T-cell (primary cell): ENCODE measurements around the gene CXXC5. TPM values are rescaled to one million over a fixed set of nuclear protein-coding genes. Genes with fewer than 3 reads are reported as not detected.
A peak's percentile ranks its signal among the peaks of the same experiment; 100 is the strongest.

Experiments used
- ATAC-seq, 4 experiments: fragments of 200-7000 bp in 3 of 4; fragments of 150-1000 bp in 1 of 4; cut with Tn5 transposase; replicated peaks in 1 of 4; 1 replicate in 3 of 4; 2 replicates in 1 of 4; pipeline ENCODE4 v1.10.0; 2021; ENCODE audit warnings: moderate library complexity in 3 of 4, mild to moderate bottlenecking in 2 of 4, moderate number of reproducible peaks in 1 of 4
- CTCF ChIA-PET, 2 donors: fragments of 300-600 bp; sonication (Branson Sonifier 250); formaldehyde crosslinking; loops; one replicate each; lab custom pipeline; 2022; ENCODE audit warnings: antibody characterized with exemption in 2 of 2; lab: Charles Lee
- POLR2A ChIA-PET, 2 donors: fragments of 300-600 bp; sonication (Branson Sonifier 250); formaldehyde crosslinking; loops; one replicate each; lab custom pipeline; 2022; ENCODE audit warnings: antibody characterized with exemption in 2 of 2; lab: Charles Lee
- DNase-seq, 35 experiments: peaks; one replicate each; pipeline versions ENCODE4 v3.0.0 to v3.0.0-alpha.2; 2013 to 2023
- H3K27ac ChIP-seq: one replicate; pipeline ENCODE4 v1.5.1; 2013; ENCODE audit warnings: low read length
- H3K27me3 ChIP-seq, 2 experiments: replicated peaks in 1 of 2; 1 replicate in 1 of 2; 2 replicates in 1 of 2; pipeline versions ENCODE4 v1.6.1 to v1.7.0; 2013; ENCODE audit warnings: low read length in 1 of 2, mixed read lengths in 1 of 2; ENCODE audit not compliant: control insufficient read depth in 2 of 2, insufficient read depth in 2 of 2; ENCODE audit errors: extremely low read depth in 1 of 2
- H3K36me3 ChIP-seq, 2 donors: 1 replicate in 1 of 2; 2 replicates in 1 of 2; pipeline versions ENCODE4 v1.6.1 to v1.7.0; 2013; ENCODE audit warnings: low read length in 1 of 2; ENCODE audit not compliant: control insufficient read depth in 2 of 2, insufficient read depth in 1 of 2; ENCODE audit errors: extremely low read depth in 1 of 2
- H3K4me1 ChIP-seq, 2 experiments: 1 replicate in 1 of 2; 2 replicates in 1 of 2; pipeline versions ENCODE4 v1.6.1 to v1.7.0; 2013; ENCODE audit warnings: low read length in 2 of 2, mixed read lengths in 1 of 2; ENCODE audit not compliant: insufficient read depth in 2 of 2, control insufficient read depth in 1 of 2; ENCODE audit errors: extremely low read depth in 1 of 2
- H3K4me3 ChIP-seq, 2 donors: 1 replicate in 1 of 2; 2 replicates in 1 of 2; pipeline versions ENCODE4 v1.5.1 to v1.7.0; 2013; ENCODE audit warnings: mild to moderate bottlenecking in 2 of 2, low read length in 1 of 2, moderate library complexity in 1 of 2; ENCODE audit not compliant: control insufficient read depth in 1 of 2; ENCODE audit errors: extremely low read depth in 1 of 2
- H3K9me3 ChIP-seq: 2 replicates; pipeline ENCODE4 v1.7.0; 2013
- H3K27ac Mint-ChIP-seq, 2 donors: one replicate each; pipeline ENCODE4 v1.8.0; 2020 to 2021; ENCODE audit warnings: mild to moderate bottlenecking in 2 of 2, mixed read lengths in 2 of 2
- H3K27me3 Mint-ChIP-seq, 2 donors: one replicate each; pipeline ENCODE4 v1.8.0; 2021 to 2022; ENCODE audit warnings: mixed read lengths in 2 of 2
- H3K36me3 Mint-ChIP-seq: one replicate; pipeline ENCODE4 v1.8.0; 2021; ENCODE audit warnings: mixed read lengths
- H3K4me1 Mint-ChIP-seq, 3 donors: one replicate each; pipeline ENCODE4 v1.8.0; 2020 to 2022; ENCODE audit warnings: mixed read lengths in 3 of 3, mild to moderate bottlenecking in 1 of 3
- H3K4me3 Mint-ChIP-seq, 3 donors: one replicate each; pipeline ENCODE4 v1.8.0; 2020 to 2022; ENCODE audit warnings: mild to moderate bottlenecking in 3 of 3, mixed read lengths in 3 of 3, moderate library complexity in 3 of 3
- H3K9me3 Mint-ChIP-seq, 3 donors: one replicate each; pipeline ENCODE4 v1.8.0; 2020 to 2022; ENCODE audit warnings: mixed read lengths in 3 of 3
- WGBS: methylation state at CpG from one replicate; pipeline ENCODE4 v1.1.5; 2013; ENCODE audit warnings: missing lambda C conversion rate; ENCODE audit not compliant: insufficient coverage; 5-methylcytosine and 5-hydroxymethylcytosine counted together
- total RNA-seq, 35 experiments: library from RNA in 6 of 35; stranded (reverse) in 6 of 35; fragments of 120-200 nt in 1 of 35; gene quantifications; one replicate each; pipeline versions ENCODE4 v1.2.1 to v1.2.4 and lab custom pipeline; 2013 to 2026

CXXC5 gene
- total RNA-seq, 5 donors from 2014 or later (not counting 1 experiment from before 2014, with no cell fraction given) = 5.1 to 7.6 (median 6.2) TPM

DNA sequence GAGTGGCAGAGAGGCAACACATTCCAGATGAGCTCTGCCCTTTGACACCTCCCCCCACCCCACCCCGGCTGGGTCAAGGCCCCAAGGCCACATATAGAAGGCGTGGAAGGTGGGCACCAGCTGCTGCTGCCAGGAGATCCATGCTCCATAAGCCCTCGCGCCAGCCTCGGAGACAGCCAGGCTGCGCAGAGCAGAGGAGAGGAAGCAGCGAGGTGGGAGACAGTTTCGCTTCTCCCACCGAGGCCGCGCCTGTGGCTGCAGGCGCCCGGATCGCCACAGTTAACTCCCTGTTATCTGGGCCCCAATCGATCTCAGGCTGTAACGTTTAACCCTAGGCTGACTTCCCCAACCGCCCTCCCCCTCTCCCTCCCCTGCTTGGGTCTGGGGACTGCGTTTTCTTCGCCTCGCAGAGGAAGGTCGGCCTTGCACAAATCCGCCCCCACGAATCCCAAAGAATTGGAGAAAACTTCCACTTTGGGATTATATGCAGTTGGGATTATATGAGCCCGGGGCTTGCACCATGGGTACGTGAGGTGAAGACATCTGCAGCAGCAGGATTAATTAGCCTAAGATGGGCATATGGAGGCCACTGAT, 1.1 kb upstream of the CXXC5 start:
- no peaks in the 10 kb centered on the region for H3K36me3 Mint-ChIP-seq
- H3K27me3 Mint-ChIP-seq = peaks cover 15 to 40% of the 10 kb centered on the region in 2 donors
- ChIA-PET POLR2A (no interaction called here), CTCF (interaction anchor here in 1 of 2 donors (0.5 to 1.8 kb wide), 2 partner anchors 10 to 73 kb away, joined by 5 to 23 read pairs; no protein-coding TSS in a partner anchor)
- H3K9me3 Mint-ChIP-seq = no peaks in the 10 kb centered on the region
- no peak overlapping the region for H3K27ac Mint-ChIP-seq
- Histone ChIP-seq H3K36me3 (no peaks in the 10 kb centered on the region), H3K4me3 (no peak overlapping the region), H3K27ac (no peak overlapping the region), H3K9me3 (no peaks in the 10 kb centered on the region), H3K4me1 (peaks cover 5 to 49% of the 10 kb centered on the region in 2 experiments), H3K27me3 (peaks cover 0 to 51% of the 10 kb centered on the region in 2 experiments)
- DNase-seq (no peak), ATAC-seq (no peak)
- peaks cover 12 to 47% (median 38%) of the 10 kb centered on the region in 3 donors for H3K4me1 Mint-ChIP-seq
- WGBS = 33% methylated on average over 21 of the region's 25 CpGs
- H3K4me3 Mint-ChIP-seq = peak overlapping the region; percentile 51 to 93 (median 61)

DNA sequence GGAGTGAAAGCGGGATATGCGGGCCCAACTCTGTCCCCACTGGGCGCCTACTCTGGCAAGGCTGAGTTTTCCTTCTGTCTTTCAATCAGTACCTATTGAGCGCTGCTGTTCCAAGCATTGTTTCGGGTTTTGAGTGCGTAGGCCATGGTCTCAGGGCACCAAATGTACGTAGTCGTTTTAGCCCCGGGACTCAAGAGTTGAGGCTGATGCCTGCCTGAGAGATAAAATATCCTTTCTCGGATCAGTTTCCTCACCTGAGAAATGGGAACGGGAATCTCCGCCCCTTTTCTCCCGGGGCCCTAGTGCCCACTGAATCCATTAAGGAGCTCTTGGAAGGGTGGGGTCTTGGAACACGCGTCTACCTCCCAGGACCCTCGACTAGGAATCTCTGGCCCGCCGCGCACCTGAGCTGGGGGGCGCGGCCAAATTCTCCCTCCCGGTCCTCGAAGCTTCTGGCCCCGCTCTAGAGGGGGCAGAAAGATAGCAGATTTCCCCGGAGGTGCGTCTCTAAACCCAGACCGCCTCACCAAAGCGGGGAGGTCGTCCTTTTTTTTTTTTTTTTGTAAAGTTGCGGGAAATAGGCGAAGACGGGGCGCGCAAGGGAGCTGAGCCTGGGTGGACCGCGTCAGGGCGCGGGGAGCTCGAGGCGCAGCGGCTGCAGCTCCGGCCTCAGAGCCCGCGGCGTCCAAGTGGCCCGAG, 494 bp upstream of the CXXC5 start:
- Mint-ChIP-seq H3K36me3 (no peaks in the 10 kb centered on the region), H3K27me3 (peaks cover 21 to 46% of the 10 kb centered on the region in 2 donors), H3K27ac (no peak overlapping the region), H3K4me3 (peak overlapping the region; percentile 61 to 93 (median 68)), H3K4me1 (peaks cover 18 to 54% (median 44%) of the 10 kb centered on the region in 3 donors), H3K9me3 (no peaks in the 10 kb centered on the region)
- Histone ChIP-seq H3K36me3 (no peaks in the 10 kb centered on the region), H3K27ac (no peak overlapping the region), H3K9me3 (no peaks in the 10 kb centered on the region), H3K4me1 (peaks cover 8 to 54% of the 10 kb centered on the region in 2 experiments), H3K27me3 (peaks cover 0 to 55% of the 10 kb centered on the region in 2 experiments), H3K4me3 (peak overlapping the region in 1 of 2 donors; percentile 38)
- ATAC-seq (no peak), DNase-seq (no peak)
- 28% methylated on average over 39 of the region's 46 CpGs for WGBS
- CTCF ChIA-PET = interaction anchor here (0.5 to 1.8 kb wide), 6 partner anchors 10 to 208 kb away, joined by 3 to 23 read pairs (median 3); partner anchors contain the start of gene DNAJC18 (in 1 of the 2)
- POLR2A ChIA-PET = interaction anchor here (0.6 to 1.1 kb wide), 5 partner anchors 9 to 336 kb away, joined by 3 to 7 read pairs (median 5); no protein-coding TSS in a partner anchor

DNA sequence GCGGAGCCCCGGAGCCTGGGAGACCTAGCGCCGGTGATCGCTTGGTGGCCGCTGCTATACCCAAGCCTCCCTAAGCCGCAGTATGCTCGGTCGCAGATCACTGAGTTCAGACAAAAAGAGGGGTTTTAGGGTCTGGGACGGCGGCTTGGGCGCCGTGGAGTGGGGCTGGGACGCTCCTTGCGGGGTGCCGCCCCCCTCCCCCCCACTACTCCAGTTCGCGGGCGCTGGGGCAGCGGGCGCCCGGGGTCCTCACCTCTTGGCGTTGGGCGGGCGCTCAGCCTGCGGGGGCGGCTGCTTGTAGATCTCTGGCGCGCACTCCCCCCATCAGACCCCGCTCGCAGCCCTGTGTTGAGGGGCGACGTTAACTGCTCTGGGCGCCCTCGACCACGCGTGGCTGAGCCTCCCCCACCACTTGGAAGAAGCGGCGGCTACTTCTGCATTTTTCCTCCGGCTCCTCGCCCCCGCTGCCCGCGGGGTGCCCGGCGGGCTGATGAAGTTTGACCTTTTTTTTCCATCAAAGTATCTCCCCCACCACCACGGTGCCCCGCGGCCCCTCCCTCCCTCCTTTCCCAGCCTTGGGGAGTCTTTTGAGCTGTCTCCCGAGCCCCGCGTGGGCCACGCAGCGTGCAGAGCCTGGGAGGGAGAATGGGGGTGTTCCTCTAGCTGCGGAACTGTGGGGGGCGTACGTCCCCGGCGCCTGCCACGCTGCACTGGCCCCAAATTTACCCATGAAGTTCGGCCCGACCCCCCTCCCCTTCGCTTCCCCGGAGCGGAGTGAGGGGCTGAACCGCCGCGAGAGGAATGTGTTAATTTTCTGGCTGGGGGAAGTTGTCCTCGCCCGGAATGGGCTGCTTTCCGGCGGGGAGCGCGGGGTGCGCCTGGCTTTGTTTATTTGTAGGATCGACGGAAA, 1.2 kb downstream of the CXXC5 start:
- POLR2A ChIA-PET = no interaction called here
- peak overlapping the region in 1 of 2 donors; percentile 74 for H3K27ac Mint-ChIP-seq
- DNase-seq = peak in 1 of 35 experiments; percentile 29
- H3K4me1 Mint-ChIP-seq = peaks cover 35 to 61% (median 55%) of the 10 kb centered on the region in 3 donors
- peak overlapping the region; percentile 51 to 68 for H3K4me3 ChIP-seq
- no peaks in the 10 kb centered on the region for H3K36me3 Mint-ChIP-seq
- H3K4me3 Mint-ChIP-seq = peak overlapping the region; percentile 81 to 93 (median 84)
- peaks cover 0 to 69% of the 10 kb centered on the region in 2 experiments for H3K27me3 ChIP-seq
- H3K9me3 ChIP-seq = no peaks in the 10 kb centered on the region
- WGBS = 0% methylated on average over 44 of the region's 77 CpGs
- H3K27me3 Mint-ChIP-seq = peaks cover 30 to 56% of the 10 kb centered on the region in 2 donors
- H3K36me3 ChIP-seq = no peaks in the 10 kb centered on the region
- no peak overlapping the region for H3K27ac ChIP-seq
- CTCF ChIA-PET = interaction anchor here (0.7 to 1.9 kb wide), 6 partner anchors 12 to 126 kb away, joined by 3 to 23 read pairs (median 4); no protein-coding TSS in a partner anchor
- H3K9me3 Mint-ChIP-seq = no peaks in the 10 kb centered on the region
- peaks cover 16 to 68% of the 10 kb centered on the region in 2 experiments for H3K4me1 ChIP-seq
- peak; percentile 5 to 15 (median 7) for ATAC-seq

DNA sequence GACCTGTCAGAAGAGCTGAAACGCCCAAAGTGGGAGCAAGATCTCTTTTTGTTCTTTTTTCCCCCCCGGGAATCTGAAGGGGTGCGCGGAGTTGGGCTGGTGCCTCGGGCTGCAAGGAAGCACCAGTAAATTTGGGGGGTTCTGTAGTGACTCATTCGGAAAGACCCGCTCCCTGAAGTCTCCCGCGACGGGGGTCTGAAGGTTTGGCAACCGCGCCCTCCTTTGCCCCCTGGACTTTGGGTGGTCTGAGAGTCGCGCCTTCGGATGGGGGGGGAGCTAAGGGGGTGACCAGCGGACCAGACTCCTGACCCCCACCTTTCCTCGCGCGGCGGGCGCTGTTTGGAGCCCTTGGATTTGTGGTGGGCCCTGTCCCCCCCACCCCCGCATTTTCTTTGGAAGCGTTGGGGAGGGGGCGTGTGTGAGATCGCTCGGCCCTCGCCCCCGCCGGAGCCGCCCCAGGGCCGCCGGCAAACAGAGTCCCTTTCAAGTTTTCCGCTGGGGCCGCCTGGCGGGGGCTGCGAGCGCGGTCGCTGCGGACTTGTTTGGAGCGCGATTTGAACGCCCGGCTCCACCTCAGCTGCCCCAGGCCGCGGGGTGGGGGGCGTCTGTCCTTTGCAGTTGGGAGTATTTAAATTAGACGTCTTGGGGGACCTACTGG, 2.0 kb downstream of the CXXC5 start:
- CTCF ChIA-PET = interaction anchor here (0.9 to 1.9 kb wide), 4 partner anchors 13 to 16 kb away, joined by 3 to 12 read pairs (median 4); no protein-coding TSS in a partner anchor
- Mint-ChIP-seq H3K36me3 (no peaks in the 10 kb centered on the region), H3K9me3 (no peaks in the 10 kb centered on the region), H3K27ac (peak overlapping the region in 1 of 2 donors; percentile 74), H3K27me3 (peaks cover 34 to 56% of the 10 kb centered on the region in 2 donors), H3K4me3 (peak overlapping the region; percentile 81 to 93 (median 84)), H3K4me1 (peaks cover 36 to 55% (median 54%) of the 10 kb centered on the region in 3 donors)
- no peaks in the 10 kb centered on the region for H3K36me3 ChIP-seq
- peaks cover 0 to 74% of the 10 kb centered on the region in 2 experiments for H3K27me3 ChIP-seq
- peaks cover 16 to 68% of the 10 kb centered on the region in 2 experiments for H3K4me1 ChIP-seq
- POLR2A ChIA-PET = no interaction called here
- peak overlapping the region; percentile 51 to 68 for H3K4me3 ChIP-seq
- no peak overlapping the region for H3K27ac ChIP-seq
- H3K9me3 ChIP-seq = no peaks in the 10 kb centered on the region
- 0% methylated on average over 28 of the region's 48 CpGs for WGBS
- peak in 5 of 35 experiments; percentile 23 to 48 (median 35) for DNase-seq
- ATAC-seq = no peak

DNA sequence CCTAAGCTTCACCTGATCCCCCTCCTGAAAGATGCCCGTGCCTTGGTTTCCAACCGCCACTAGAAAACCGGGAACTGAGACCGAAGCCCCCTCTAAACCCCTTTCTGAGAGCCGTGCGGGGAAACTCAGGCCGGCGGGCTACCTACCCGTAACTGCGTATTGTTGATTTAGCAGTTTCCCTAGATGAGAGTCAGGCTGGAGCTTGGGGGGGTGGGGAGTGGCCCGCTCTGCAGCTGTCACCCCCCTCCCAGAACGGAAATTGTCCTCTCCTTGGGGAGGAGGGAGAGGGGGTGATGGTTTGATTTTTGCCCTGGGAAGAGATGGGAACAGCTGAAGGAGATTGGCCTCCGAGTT, 2.5 kb downstream of the CXXC5 start:
- H3K27ac ChIP-seq = no peak overlapping the region
- POLR2A ChIA-PET = interaction anchor here in 1 of 2 donors (0.5 kb wide), 1 partner anchor 60 kb away, joined by 3 read pairs; no protein-coding TSS in a partner anchor
- no peaks in the 10 kb centered on the region for H3K36me3 Mint-ChIP-seq
- peak overlapping the region; percentile 51 to 68 for H3K4me3 ChIP-seq
- H3K4me3 Mint-ChIP-seq = peak overlapping the region; percentile 44 to 93 (median 84)
- H3K27me3 ChIP-seq = peaks cover 0 to 74% of the 10 kb centered on the region in 2 experiments
- H3K9me3 Mint-ChIP-seq = no peaks in the 10 kb centered on the region
- H3K27me3 Mint-ChIP-seq = peaks cover 34 to 58% of the 10 kb centered on the region in 2 donors
- CTCF ChIA-PET = interaction anchor here (0.6 to 1.9 kb wide), 5 partner anchors 14 to 370 kb away, joined by 3 to 12 read pairs (median 4); no protein-coding TSS in a partner anchor
- H3K27ac Mint-ChIP-seq = no peak overlapping the region
- H3K9me3 ChIP-seq = no peaks in the 10 kb centered on the region
- WGBS = 18% methylated on average over 3 of the region's 13 CpGs
- no peaks in the 10 kb centered on the region for H3K36me3 ChIP-seq
- peaks cover 16 to 68% of the 10 kb centered on the region in 2 experiments for H3K4me1 ChIP-seq
- ATAC-seq = no peak
- peaks cover 36 to 57% (median 54%) of the 10 kb centered on the region in 3 donors for H3K4me1 Mint-ChIP-seq
- DNase-seq = no peak
